ENCODE data around the gene LCN12. TPM values are rescaled to one million over a fixed set of nuclear protein-coding genes. Genes with fewer than 3 reads are reported as not detected.
A peak's percentile ranks its signal among the peaks of the same experiment; 100 is the strongest.

Gene LCN12
- total and polyA plus RNA-seq, 2 donors, result 0.41 TPM; not detected in 1

- Histone ChIP-seq H3K4me1 (ENCODE audit: insufficient read depth) (no peaks in the 10 kb centered on the region), H3K27ac (ENCODE audit: low read depth) (no peak overlapping the region), H3K4me3 (ENCODE audit: low read depth, low read length) (no peak overlapping the region), H3K36me3 (ENCODE audit: insufficient read depth) (peaks cover 3% of the 10 kb centered on the region)
- DNase-seq (ENCODE audit: extremely low spot score), result no peak
- WGBS, result 77% methylated on average over 3 of the region's 3 CpGs
These were observed 16.4 kb upstream of the LCN12 start for GRCh38 chr9:136935651-136936050.

- no peaks in the 10 kb centered on the region for H3K4me1 ChIP-seq (ENCODE audit: insufficient read depth)
- no peak overlapping the region for H3K4me3 ChIP-seq (ENCODE audit: low read depth, low read length)
- peaks cover 11% of the 10 kb centered on the region for H3K36me3 ChIP-seq (ENCODE audit: insufficient read depth)
- WGBS, result 90% methylated on average over 8 of the region's 8 CpGs
- no peak overlapping the region for H3K27ac ChIP-seq (ENCODE audit: low read depth)
- no peak for DNase-seq (ENCODE audit: extremely low spot score)
These were observed 15.4 kb upstream of the LCN12 start for GRCh38 chr9:136936645-136937170.

- Histone ChIP-seq H3K36me3 (ENCODE audit: insufficient read depth) (peaks cover 15% of the 10 kb centered on the region), H3K27ac (ENCODE audit: low read depth) (no peak overlapping the region), H3K4me1 (ENCODE audit: insufficient read depth) (no peaks in the 10 kb centered on the region), H3K4me3 (ENCODE audit: low read depth, low read length) (no peak overlapping the region)
- DNase-seq (ENCODE audit: extremely low spot score), result no peak
- WGBS, result 89% methylated on average over 15 of the region's 15 CpGs
These were observed 14.7 kb upstream of the LCN12 start for GRCh38 chr9:136937186-136938001.

- Histone ChIP-seq H3K4me1 (ENCODE audit: insufficient read depth) (peaks cover 2% of the 10 kb centered on the region), H3K4me3 (ENCODE audit: low read depth, low read length) (no peak overlapping the region), H3K36me3 (ENCODE audit: insufficient read depth) (peaks cover 18% of the 10 kb centered on the region), H3K27ac (ENCODE audit: low read depth) (no peak overlapping the region)
- DNase-seq (ENCODE audit: extremely low spot score), result no peak
- 91% methylated on average over 28 of the region's 28 CpGs for WGBS
These were observed 12.6 kb upstream of the LCN12 start for GRCh38 chr9:136939431-136939995.

DNA sequence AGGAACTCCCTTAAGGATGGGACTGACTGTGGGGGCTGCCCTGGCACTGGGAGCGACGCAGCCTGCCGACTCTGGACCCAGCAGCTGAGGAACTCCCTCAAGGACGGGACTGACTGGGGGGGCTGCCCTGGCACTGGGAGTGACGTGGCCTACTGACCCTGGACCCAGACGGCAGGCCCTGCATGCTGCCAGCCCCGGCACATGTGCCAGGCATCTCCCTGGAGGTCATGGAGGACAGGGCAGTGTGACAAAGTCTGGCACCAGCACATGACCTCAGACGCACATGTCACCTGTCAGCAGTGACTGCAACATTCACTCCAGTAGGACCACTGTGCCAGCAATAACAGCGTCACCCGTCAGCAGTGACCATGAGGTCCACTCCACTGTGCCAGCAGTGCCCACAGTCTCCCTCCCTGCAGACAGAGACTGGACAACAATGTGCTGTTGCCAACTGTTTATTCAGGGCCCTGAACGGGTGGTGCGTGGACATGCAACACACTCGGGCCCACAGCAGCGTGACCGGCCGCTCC lies 12.0 kb upstream of the LCN12 start:
- Histone ChIP-seq H3K4me1 (ENCODE audit: insufficient read depth) (peaks cover 2% of the 10 kb centered on the region), H3K4me3 (ENCODE audit: low read depth, low read length) (no peak overlapping the region), H3K36me3 (ENCODE audit: insufficient read depth) (peaks cover 18% of the 10 kb centered on the region), H3K27ac (ENCODE audit: low read depth) (no peak overlapping the region)
- DNase-seq (ENCODE audit: extremely low spot score), result no peak
- WGBS, result 82% methylated on average over 16 of the region's 16 CpGs

DNA sequence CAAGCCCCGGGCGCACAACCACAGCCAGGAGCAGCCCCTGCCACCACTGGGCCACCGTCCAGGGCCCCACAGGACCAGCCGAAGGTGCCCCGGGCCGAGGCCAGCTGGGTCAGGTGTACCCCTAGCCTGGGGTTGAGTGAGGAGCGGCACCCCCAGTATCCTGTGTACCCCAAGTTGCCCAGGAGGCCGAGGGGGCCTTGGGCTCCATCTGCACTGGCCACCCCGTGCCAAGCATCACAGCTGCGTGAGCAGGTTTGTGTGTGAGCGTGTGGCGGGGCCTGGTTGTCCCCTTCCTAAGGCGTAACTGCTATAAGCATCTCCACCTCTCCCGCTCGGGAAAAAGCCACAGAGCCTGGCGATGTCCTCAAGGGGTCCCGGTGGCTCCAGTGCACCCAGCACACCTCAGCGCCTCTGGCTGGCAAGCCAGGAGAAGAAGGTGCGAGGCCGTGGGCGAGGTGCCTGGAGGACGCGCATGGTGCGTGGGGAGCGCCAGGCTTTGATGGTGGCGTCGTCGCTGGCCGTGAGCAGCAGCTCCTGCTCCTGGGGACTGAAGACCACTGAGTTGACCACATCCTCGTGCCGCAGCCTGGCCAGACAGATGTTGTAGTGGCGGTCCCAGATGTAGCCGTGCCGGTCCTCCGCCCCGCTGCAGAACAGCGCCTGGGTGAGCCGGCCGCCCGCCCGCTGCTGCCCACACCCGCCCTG lies 11.4 kb upstream of the LCN12 start:
- peaks cover 2% of the 10 kb centered on the region for H3K4me1 ChIP-seq (ENCODE audit: insufficient read depth)
- no peak overlapping the region for H3K27ac ChIP-seq (ENCODE audit: low read depth)
- peaks cover 18% of the 10 kb centered on the region for H3K36me3 ChIP-seq (ENCODE audit: insufficient read depth)
- H3K4me3 ChIP-seq (ENCODE audit: low read depth, low read length), result no peak overlapping the region
- no peak for DNase-seq (ENCODE audit: extremely low spot score)
- WGBS, result 96% methylated on average over 42 of the region's 42 CpGs

DNA sequence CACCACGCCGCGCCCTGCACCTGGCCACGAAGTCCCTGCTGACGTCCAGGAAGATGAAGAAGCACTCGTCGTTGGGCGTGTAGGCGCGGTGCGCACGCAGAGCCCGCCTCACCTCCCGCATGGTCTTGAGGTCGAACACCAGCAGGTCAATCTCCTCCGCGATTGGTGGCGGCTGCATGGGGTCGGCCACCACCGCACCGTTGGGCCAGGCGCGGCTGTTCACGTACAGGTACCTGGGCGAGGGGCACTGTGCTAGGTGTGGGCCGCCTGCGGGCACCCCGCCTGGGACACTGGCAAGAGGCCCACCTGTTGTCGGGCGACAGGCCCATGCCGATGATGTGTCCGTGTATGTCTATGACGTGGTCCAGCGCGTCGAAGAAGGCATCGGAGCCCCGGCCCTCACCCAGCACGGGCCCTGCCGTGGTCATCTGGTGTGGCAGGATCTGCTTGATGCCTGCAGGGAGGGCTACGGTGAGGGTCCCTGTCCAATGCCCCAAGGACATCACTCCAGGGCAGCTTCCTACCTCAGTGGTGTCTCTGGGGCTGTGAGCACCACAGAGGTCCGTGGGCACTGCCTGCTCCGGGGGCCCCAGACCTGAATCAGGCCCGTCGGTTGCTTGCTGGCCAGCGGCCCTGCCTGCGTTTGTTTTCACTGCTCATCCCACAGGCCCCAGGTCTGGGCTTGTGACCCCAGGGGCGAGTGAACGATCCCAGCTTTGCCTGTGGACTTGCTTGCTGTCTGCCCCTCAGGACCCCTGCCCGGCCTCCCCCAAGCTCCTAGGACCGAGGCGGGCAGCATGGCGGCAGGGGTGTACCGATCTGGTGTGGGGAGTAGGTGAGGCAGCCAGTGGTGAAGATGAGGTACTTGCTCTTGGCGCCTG lies 10.6 kb upstream of the LCN12 start:
- Histone ChIP-seq H3K4me3 (ENCODE audit: low read depth, low read length) (no peak overlapping the region), H3K27ac (ENCODE audit: low read depth) (no peak overlapping the region), H3K36me3 (ENCODE audit: insufficient read depth) (peaks cover 18% of the 10 kb centered on the region), H3K4me1 (ENCODE audit: insufficient read depth) (peaks cover 2% of the 10 kb centered on the region)
- WGBS, result 95% methylated on average over 55 of the region's 55 CpGs
- DNase-seq (ENCODE audit: extremely low spot score), result no peak

DNA sequence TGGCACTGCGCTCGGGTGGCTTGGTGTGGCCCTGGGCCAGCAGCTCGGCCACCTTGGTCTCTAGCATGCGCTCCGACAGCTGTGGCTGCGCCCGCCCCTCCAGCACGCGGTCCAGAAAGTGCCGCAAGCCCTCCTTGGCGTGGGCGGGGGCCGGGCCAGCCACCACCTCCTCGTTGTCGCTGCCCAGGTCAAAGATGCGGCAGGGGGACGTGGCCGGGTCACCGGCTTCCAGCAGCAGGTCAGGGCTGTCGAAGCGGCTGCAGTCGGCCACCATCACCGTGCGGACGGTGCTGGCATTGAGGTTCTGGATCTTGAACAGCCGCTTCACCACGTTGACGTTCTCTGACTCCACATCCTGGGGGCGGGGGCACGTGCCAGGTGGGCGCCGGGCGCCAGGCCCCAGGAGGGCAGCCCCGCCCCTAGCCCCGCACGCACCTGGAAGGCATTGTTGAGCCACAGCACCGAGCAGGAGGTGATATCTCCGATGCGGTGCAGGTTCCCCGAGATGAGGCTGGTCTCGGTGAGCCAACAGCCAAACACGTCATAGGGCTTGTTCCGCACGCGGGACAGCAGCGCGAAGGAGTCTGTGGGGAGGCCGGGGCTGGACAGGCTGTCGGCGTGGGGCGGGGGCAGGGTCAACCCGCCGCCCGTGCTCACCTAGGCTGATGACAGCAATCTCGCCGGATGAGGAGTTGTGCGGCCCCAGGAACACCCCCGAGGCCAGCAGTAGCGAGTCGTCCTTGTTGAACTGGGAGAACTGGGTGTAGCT lies 9.8 kb upstream of the LCN12 start:
- DNase-seq (ENCODE audit: extremely low spot score), result no peak
- 94% methylated on average over 60 of the region's 60 CpGs for WGBS
- Histone ChIP-seq H3K4me1 (ENCODE audit: insufficient read depth) (peaks cover 2% of the 10 kb centered on the region), H3K36me3 (ENCODE audit: insufficient read depth) (peaks cover 18% of the 10 kb centered on the region), H3K27ac (ENCODE audit: low read depth) (no peak overlapping the region), H3K4me3 (ENCODE audit: low read depth, low read length) (no peak overlapping the region)

- Histone ChIP-seq H3K27ac (ENCODE audit: low read depth) (no peak overlapping the region), H3K36me3 (ENCODE audit: insufficient read depth) (peaks cover 18% of the 10 kb centered on the region), H3K4me1 (ENCODE audit: insufficient read depth) (peaks cover 2% of the 10 kb centered on the region), H3K4me3 (ENCODE audit: low read depth, low read length) (peak overlapping the region; percentile 86)
- DNase-seq (ENCODE audit: extremely low spot score), result no peak
- 93% methylated on average over 16 of the region's 16 CpGs for WGBS
These were observed 9.2 kb upstream of the LCN12 start for GRCh38 chr9:136942881-136943230.

- peak overlapping the region; percentile 86 for H3K4me3 ChIP-seq (ENCODE audit: low read depth, low read length)
- H3K4me1 ChIP-seq (ENCODE audit: insufficient read depth), result peaks cover 2% of the 10 kb centered on the region
- H3K36me3 ChIP-seq (ENCODE audit: insufficient read depth), result peaks cover 18% of the 10 kb centered on the region
- DNase-seq (ENCODE audit: extremely low spot score), result no peak
- WGBS, result 22% methylated on average over 61 of the region's 61 CpGs
- H3K27ac ChIP-seq (ENCODE audit: low read depth), result no peak overlapping the region
These were observed 8.5 kb upstream of the LCN12 start for GRCh38 chr9:136943291-136944211.

- Histone ChIP-seq H3K4me3 (ENCODE audit: low read depth, low read length) (peak overlapping the region; percentile 86), H3K36me3 (ENCODE audit: insufficient read depth) (peaks cover 18% of the 10 kb centered on the region), H3K4me1 (ENCODE audit: insufficient read depth) (peaks cover 2% of the 10 kb centered on the region), H3K27ac (ENCODE audit: low read depth) (peak overlapping the region; percentile 84)
- under 1% methylated on average over 45 of the region's 45 CpGs for WGBS
- DNase-seq (ENCODE audit: extremely low spot score), result no peak
These were observed 7.9 kb upstream of the LCN12 start for GRCh38 chr9:136944212-136944518.
